BJ (cell line): ENCODE measurements around the gene KIRREL2. TPM values are rescaled to one million over a fixed set of nuclear protein-coding genes. Genes with fewer than 3 reads are reported as not detected.

Source experiments
- CTCF ChIA-PET: fragments of 350-600 bp; formaldehyde crosslinking; extraction: SDS; loops from one replicate; lab custom pipeline; 2021; ENCODE audit warnings: antibody characterized with exemption, inconsistent platforms; lab: Yijun Ruan, JAX
- POLR2A ChIA-PET: fragments of 300-600 bp; sonication (Branson Sonifier 250); formaldehyde crosslinking; extraction: SDS; loops from one replicate; lab custom pipeline; 2021; ENCODE audit warnings: antibody characterized with exemption; lab: Charles Lee
- DNase-seq: peaks from one replicate; pipeline ENCODE4 v3.0.0-alpha.2; 2011; ENCODE audit warnings: low read depth
- H3K27me3 ChIP-seq: 2 replicates; pipeline ENCODE4 v1.6.0; 2011; ENCODE audit warnings: low read length; ENCODE audit not compliant: control insufficient read depth, insufficient read depth
- H3K36me3 ChIP-seq: 2 replicates; pipeline ENCODE4 v1.5.1; 2011; ENCODE audit warnings: low read length; ENCODE audit not compliant: control insufficient read depth, insufficient read depth
- H3K4me3 ChIP-seq: 2 replicates; pipeline ENCODE4 v1.5.1; 2011; ENCODE audit warnings: low read depth, mild to moderate bottlenecking, control low read depth, low read length
- polyA plus RNA-seq: library from polyadenylated mRNA; depleted of rRNA; stranded (reverse); fragments of >200 nt; gene quantifications from 2 replicates; pipeline ENCODE4 v1.2.3, GENCODE V29; 2011
- TF ChIP-seq, protein P1 (sequence below): IDR thresholded peaks from 2 replicates; pipeline ENCODE4 v1.5.1; 2011; ENCODE audit warnings: low read depth, mild to moderate bottlenecking, control low read depth, inconsistent platforms, low read length, moderate library complexity; ENCODE audit not compliant: insufficient read depth

Gene KIRREL2
- polyA plus RNA-seq, 1 experiment = not detected

DNA sequence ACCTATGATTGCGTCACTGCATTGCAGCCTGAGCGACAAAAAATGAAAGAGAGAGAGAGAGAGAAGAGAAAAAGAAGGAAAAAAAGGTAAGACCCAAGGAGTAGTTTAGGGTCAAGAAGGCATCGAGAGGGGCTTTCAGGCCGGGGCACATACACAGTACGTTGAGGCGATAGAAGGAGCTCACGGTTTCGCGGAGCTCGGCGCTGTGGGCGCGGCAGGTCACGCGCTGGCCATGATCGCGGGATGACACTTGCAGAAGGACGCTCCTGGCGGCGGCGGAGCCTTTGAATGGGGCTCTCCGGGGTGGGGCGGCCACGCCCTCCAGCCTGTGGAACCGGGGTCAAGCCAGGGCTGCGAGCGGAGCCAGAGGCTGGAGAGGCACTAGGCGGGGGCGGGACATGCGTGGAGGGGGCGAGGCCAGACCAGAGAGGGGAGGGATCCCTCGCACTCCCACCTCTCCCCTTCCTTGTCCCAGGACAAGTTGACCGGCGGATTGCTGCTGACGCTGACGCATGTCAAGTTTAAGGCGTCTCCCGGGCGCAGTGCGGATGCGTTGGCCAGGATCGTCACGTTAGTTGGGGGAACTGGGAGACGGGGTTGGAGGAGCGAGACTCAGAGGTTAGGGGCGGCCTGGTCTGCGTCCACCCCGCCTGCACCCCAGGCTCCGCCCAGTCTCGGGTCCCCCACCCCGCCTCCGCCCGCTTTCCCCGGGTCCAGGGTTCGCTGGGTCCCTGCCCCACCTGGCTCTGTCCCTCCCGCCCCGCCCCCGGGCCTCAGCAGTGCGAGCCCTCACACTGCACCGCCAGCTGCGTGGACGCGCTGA is 11.3 kb upstream of the KIRREL2 start:
- DNase-seq = no peak
- TF ChIP-seq, protein P1, sequence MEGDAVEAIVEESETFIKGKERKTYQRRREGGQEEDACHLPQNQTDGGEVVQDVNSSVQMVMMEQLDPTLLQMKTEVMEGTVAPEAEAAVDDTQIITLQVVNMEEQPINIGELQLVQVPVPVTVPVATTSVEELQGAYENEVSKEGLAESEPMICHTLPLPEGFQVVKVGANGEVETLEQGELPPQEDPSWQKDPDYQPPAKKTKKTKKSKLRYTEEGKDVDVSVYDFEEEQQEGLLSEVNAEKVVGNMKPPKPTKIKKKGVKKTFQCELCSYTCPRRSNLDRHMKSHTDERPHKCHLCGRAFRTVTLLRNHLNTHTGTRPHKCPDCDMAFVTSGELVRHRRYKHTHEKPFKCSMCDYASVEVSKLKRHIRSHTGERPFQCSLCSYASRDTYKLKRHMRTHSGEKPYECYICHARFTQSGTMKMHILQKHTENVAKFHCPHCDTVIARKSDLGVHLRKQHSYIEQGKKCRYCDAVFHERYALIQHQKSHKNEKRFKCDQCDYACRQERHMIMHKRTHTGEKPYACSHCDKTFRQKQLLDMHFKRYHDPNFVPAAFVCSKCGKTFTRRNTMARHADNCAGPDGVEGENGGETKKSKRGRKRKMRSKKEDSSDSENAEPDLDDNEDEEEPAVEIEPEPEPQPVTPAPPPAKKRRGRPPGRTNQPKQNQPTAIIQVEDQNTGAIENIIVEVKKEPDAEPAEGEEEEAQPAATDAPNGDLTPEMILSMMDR = no peak
- Histone ChIP-seq H3K36me3 (no peaks in the 10 kb centered on the region), H3K4me3 (peak overlapping the region; percentile 21), H3K27me3 (peaks cover 19% of the 10 kb centered on the region)
- ChIA-PET CTCF (interaction anchor here (1.2 kb wide), 1 partner anchor 34 kb away, joined by 3 read pairs; no protein-coding TSS in a partner anchor), POLR2A (no interaction called here)

DNA sequence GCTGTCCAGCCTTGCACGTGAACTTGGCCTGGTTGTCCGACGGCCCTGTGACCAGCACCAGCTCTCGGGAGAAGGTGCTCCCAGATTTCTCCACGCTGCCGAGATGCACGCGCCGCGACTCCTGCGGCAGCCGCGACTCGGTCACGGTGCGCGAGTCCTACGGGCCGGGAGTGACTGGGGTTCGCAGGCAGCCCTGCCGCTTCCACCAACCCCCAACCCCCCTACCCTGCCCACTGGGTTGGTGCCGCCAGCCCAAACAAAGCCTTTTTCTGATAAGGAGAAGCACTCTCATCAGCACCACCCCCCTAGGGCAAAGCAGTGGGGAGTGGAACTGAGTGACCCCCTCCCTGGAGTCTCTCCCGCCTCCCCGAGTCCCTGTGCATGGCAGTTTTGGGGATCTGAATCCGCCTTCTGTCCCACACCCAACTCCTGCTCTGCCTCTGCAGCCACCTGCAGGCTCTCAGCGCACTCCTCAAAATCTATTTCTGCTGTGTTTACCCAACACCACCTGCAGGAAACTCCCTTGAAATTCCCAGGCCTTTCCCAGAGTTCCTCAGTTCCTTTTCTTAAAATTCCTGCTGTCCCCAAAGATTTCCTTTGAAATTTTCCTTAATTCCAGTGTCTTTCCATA is 10.6 kb upstream of the KIRREL2 start:
- Histone ChIP-seq H3K36me3 (no peaks in the 10 kb centered on the region), H3K27me3 (peaks cover 19% of the 10 kb centered on the region), H3K4me3 (no peak overlapping the region)
- DNase-seq = no peak
- ChIA-PET POLR2A (no interaction called here), CTCF (no interaction called here)
- TF ChIP-seq, protein P1 = no peak

DNA sequence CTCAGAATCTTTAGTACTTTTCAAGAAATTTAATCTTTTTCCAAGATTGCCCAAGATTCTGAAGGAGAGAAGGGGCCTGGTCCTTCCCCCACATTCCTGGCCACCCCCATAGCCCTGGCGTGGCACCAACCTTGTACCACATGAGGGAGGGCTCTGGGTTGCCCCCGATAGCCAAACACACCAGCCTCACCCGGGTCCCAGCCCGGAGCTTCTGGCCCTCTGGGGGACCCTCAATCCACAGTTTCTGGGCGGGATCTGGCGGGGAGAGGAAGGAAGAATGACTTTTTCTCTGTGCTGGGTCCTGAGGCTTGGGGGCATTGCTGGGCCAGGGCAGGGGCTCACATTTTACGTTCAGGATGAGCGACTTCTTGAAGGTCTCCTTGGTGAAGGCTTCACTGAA is 8.8 kb upstream of the KIRREL2 start:
- H3K36me3 ChIP-seq = no peaks in the 10 kb centered on the region
- ChIA-PET POLR2A (no interaction called here), CTCF (interaction anchor here (1.2 kb wide), 1 partner anchor 9 kb away, joined by 3 read pairs; no protein-coding TSS in a partner anchor)
- DNase-seq = no peak
- TF ChIP-seq, protein P1 = no peak
- peaks cover 23% of the 10 kb centered on the region for H3K27me3 ChIP-seq
- H3K4me3 ChIP-seq = no peak overlapping the region

DNA sequence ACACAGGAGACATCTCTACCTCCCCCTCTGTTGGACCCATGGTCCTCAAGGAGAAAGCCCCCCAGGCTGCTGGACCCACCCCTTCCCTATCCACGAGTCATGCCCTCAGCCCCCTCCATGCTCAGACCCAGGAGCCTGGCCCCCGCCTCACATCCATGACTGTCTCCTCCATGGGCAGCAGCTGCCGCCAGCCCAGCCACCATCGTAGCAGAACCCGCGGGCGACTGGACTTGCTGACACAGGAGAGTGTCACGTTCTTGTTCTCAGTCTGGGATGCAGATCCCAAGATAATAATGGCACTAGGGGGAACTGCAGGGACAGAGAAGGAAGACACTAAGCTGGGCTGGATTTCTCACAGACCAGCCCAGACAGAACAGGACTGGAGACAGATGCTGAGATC is 8.2 kb upstream of the KIRREL2 start:
- Histone ChIP-seq H3K4me3 (no peak overlapping the region), H3K27me3 (peaks cover 27% of the 10 kb centered on the region), H3K36me3 (no peaks in the 10 kb centered on the region)
- TF ChIP-seq, protein P1 = no peak
- DNase-seq = no peak
- ChIA-PET POLR2A (no interaction called here), CTCF (no interaction called here)

DNA sequence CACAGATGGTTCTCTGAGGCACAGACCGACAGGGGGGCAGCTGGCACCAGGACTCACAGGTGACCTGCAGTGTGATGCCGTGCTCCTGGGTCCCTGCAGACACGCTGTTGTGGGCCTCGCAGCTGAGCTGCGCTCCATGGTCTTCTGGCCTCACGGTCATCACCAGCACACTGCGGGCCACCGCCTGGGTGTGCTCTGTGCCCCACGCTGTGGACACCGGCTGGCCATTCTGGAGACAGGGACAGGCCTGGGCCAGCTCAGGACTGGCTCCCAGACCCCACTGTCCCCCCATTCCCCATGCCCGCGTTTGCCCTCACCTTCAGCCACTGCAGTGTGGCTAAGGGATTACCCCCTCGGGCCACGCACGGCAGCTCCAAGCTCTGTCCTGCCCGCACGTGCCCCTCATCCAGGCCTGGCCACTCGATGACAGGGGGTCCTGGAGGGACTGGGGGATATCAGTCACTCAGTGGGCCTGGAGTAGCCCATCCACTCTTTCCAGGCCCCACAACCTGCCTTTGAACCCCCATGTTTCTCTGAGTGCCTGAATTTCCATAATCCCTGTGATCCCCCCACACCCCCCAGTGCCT is 7.7 kb upstream of the KIRREL2 start:
- no peak for DNase-seq
- Histone ChIP-seq H3K27me3 (peaks cover 27% of the 10 kb centered on the region), H3K36me3 (no peaks in the 10 kb centered on the region), H3K4me3 (no peak overlapping the region)
- ChIA-PET POLR2A (no interaction called here), CTCF (no interaction called here)
- TF ChIP-seq, protein P1 = no peak
